Immature natural killer cell (primary cell): ENCODE measurements around the gene ZFAND2B. TPM values are rescaled to one million over a fixed set of nuclear protein-coding genes. Genes with fewer than 3 reads are reported as not detected.

ENCODE experiments used
- DNase-seq, 3 donors: peaks; one replicate each; pipeline ENCODE4 v3.0.0; 2022; ENCODE audit warnings: mixed read lengths in 1 of 3
- H3K27ac Mint-ChIP-seq, 6 donors: one replicate each; pipeline ENCODE4 v1.8.0; 2020; ENCODE audit warnings: mixed read lengths in 6 of 6, mild to moderate bottlenecking in 5 of 6, inconsistent platforms in 4 of 6, moderate library complexity in 3 of 6
- H3K27me3 Mint-ChIP-seq, 3 donors: one replicate each; pipeline ENCODE4 v1.8.0; 2020 to 2021; ENCODE audit warnings: low read depth in 3 of 3, mild to moderate bottlenecking in 3 of 3, mixed read lengths in 3 of 3, moderate library complexity in 3 of 3, inconsistent platforms in 1 of 3
- H3K36me3 Mint-ChIP-seq, 3 donors: one replicate each; pipeline ENCODE4 v1.8.0; 2020; ENCODE audit warnings: mixed read lengths in 3 of 3, inconsistent platforms in 2 of 3, mild to moderate bottlenecking in 2 of 3
- H3K4me1 Mint-ChIP-seq, 2 donors: one replicate each; pipeline ENCODE4 v1.8.0; 2020; ENCODE audit warnings: inconsistent platforms in 2 of 2, mild to moderate bottlenecking in 2 of 2, mixed read lengths in 2 of 2, moderate library complexity in 1 of 2
- H3K4me3 Mint-ChIP-seq, 5 donors: one replicate each; pipeline ENCODE4 v1.8.0; 2020; ENCODE audit warnings: mild to moderate bottlenecking in 5 of 5, mixed read lengths in 5 of 5, inconsistent platforms in 3 of 5, moderate library complexity in 3 of 5
- H3K9me3 Mint-ChIP-seq, 6 donors: one replicate each; pipeline ENCODE4 v1.8.0; 2020; ENCODE audit warnings: mild to moderate bottlenecking in 6 of 6, mixed read lengths in 6 of 6, inconsistent platforms in 4 of 6, moderate library complexity in 3 of 6
- polyA plus RNA-seq, 3 donors: library from polyadenylated mRNA; unstranded; fragments of 300-500 nt; fragmentation: Illumina TruSeq; gene quantifications; one replicate each; pipeline ENCODE4 v1.2.3, GENCODE V29; 2021

The ZFAND2B gene
- polyA plus RNA-seq, 3 donors from 2014 or later: 95.4 to 128 (median 102) TPM

- peak overlapping the region in 1 of 6 donors; percentile 20 for H3K27ac Mint-ChIP-seq
- H3K4me3 Mint-ChIP-seq: no peak overlapping the region
- no peak for DNase-seq
- peaks cover 20 to 42% (median 23%) of the 10 kb centered on the region in 3 donors for H3K36me3 Mint-ChIP-seq
- H3K9me3 Mint-ChIP-seq: no peaks in the 10 kb centered on the region
- peaks cover 6 to 10% (median 6%) of the 10 kb centered on the region in 3 donors for H3K27me3 Mint-ChIP-seq
- H3K4me1 Mint-ChIP-seq: peaks cover 34 to 43% of the 10 kb centered on the region in 2 donors
Observed at GRCh38 chr2:219225350-219225749, 18.8 kb downstream of the ZFAND2B start.

GRCh38 chr2:219228041-219228910 lies 21.7 kb downstream of the ZFAND2B start:
- Mint-ChIP-seq H3K36me3 (peaks cover 21 to 42% (median 23%) of the 10 kb centered on the region in 3 donors), H3K9me3 (no peaks in the 10 kb centered on the region), H3K4me3 (peak overlapping the region; percentile 73 to 91 (median 80)), H3K4me1 (peaks cover 50 to 69% of the 10 kb centered on the region in 2 donors), H3K27ac (peak overlapping the region in 5 of 6 donors; percentile 64 to 78 (median 77)), H3K27me3 (peaks cover 4 to 10% (median 6%) of the 10 kb centered on the region in 3 donors)
- no peak for DNase-seq

GRCh38 chr2:219228911-219229304 lies 22.3 kb downstream of the ZFAND2B start:
- Mint-ChIP-seq H3K27ac (peak overlapping the region; percentile 64 to 92 (median 77)), H3K36me3 (peaks cover 25 to 42% (median 25%) of the 10 kb centered on the region in 3 donors), H3K9me3 (no peaks in the 10 kb centered on the region), H3K27me3 (peaks cover 4 to 9% (median 6%) of the 10 kb centered on the region in 3 donors), H3K4me3 (peak overlapping the region; percentile 73 to 91 (median 80)), H3K4me1 (peaks cover 50 to 69% of the 10 kb centered on the region in 2 donors)
- DNase-seq: no peak

- H3K27me3 Mint-ChIP-seq: peaks cover 4 to 8% (median 6%) of the 10 kb centered on the region in 3 donors
- H3K27ac Mint-ChIP-seq: peak within 1 kb of the TSS; percentile 92 to 98 (median 96)
- peak; percentile 98 for DNase-seq
- peaks cover 50 to 69% of the 10 kb centered on the region in 2 donors for H3K4me1 Mint-ChIP-seq
- no peaks in the 10 kb centered on the region for H3K9me3 Mint-ChIP-seq
- peak within 1 kb of the TSS; percentile 91 to 98 (median 96) for H3K4me3 Mint-ChIP-seq
- H3K36me3 Mint-ChIP-seq: peaks cover 26 to 42% (median 28%) of the 10 kb centered on the region in 3 donors
Observed at GRCh38 chr2:219229305-219230058, 22.9 kb downstream of the ZFAND2B start, which contains the start of the genes ANKZF1 and ATG9A. Gene ANKZF1 (plus strand): TSS chr2:219229806. CDS start chr2:219230258, 452 bp downstream. Gene ATG9A (minus strand): TSS chr2:219229636. CDS start chr2:219228024, 1,612 bp downstream.

GRCh38 chr2:219230059-219230540 lies 23.5 kb downstream of the ZFAND2B start:
- Mint-ChIP-seq H3K4me1 (peaks cover 48 to 64% of the 10 kb centered on the region in 2 donors), H3K4me3 (peak overlapping the region; percentile 91 to 98 (median 96)), H3K9me3 (no peaks in the 10 kb centered on the region), H3K27me3 (peaks cover 4 to 8% (median 6%) of the 10 kb centered on the region in 3 donors), H3K27ac (peak overlapping the region; percentile 92 to 98 (median 96)), H3K36me3 (peaks cover 24 to 40% (median 25%) of the 10 kb centered on the region in 3 donors)
- peak in 1 of 3 donors; percentile 38 for DNase-seq

- Mint-ChIP-seq H3K4me3 (no peak overlapping the region), H3K27ac (no peak overlapping the region), H3K9me3 (no peaks in the 10 kb centered on the region), H3K36me3 (peaks cover 35 to 55% (median 35%) of the 10 kb centered on the region in 3 donors), H3K4me1 (peaks cover 25 to 35% of the 10 kb centered on the region in 2 donors), H3K27me3 (peaks cover 4 to 7% (median 5%) of the 10 kb centered on the region in 3 donors)
- no peak for DNase-seq
Observed at GRCh38 chr2:219234331-219234730, 27.7 kb downstream of the ZFAND2B start.

GRCh38 chr2:219243291-219243761 lies 36.7 kb downstream of the ZFAND2B start:
- DNase-seq: no peak
- H3K4me3 Mint-ChIP-seq: peak overlapping the region in 4 of 5 donors; percentile 46 to 68 (median 49)
- H3K27ac Mint-ChIP-seq: peak overlapping the region in 5 of 6 donors; percentile 20 to 86 (median 68)
- H3K4me1 Mint-ChIP-seq: peaks cover 43 to 47% of the 10 kb centered on the region in 2 donors
- H3K27me3 Mint-ChIP-seq: peaks cover 12 to 31% (median 25%) of the 10 kb centered on the region in 3 donors
- no peaks in the 10 kb centered on the region for H3K9me3 Mint-ChIP-seq
- peaks cover 0 to 7% (median 7%) of the 10 kb centered on the region in 3 donors for H3K36me3 Mint-ChIP-seq

GRCh38 chr2:219244789-219245147 lies 38.2 kb downstream of the ZFAND2B start:
- Mint-ChIP-seq H3K27me3 (peaks cover 12 to 31% (median 26%) of the 10 kb centered on the region in 3 donors), H3K4me1 (peaks cover 58 to 61% of the 10 kb centered on the region in 2 donors), H3K4me3 (peak overlapping the region; percentile 89 to 93 (median 90)), H3K27ac (peak overlapping the region; percentile 93 to 98 (median 98)), H3K36me3 (peaks cover 3 to 13% (median 8%) of the 10 kb centered on the region in 3 donors), H3K9me3 (no peaks in the 10 kb centered on the region)
- DNase-seq: no peak

- Mint-ChIP-seq H3K36me3 (peaks cover 0 to 16% (median 12%) of the 10 kb centered on the region in 3 donors), H3K4me1 (peaks cover 63 to 67% of the 10 kb centered on the region in 2 donors), H3K4me3 (peak within 1 kb of the TSS; percentile 89 to 93 (median 90))
Observed at GRCh38 chr2:219245148-219245898, 38.7 kb downstream of the ZFAND2B start, which contains the start of the genes GLB1L and STK16. Gene GLB1L (minus strand): TSS chr2:219245444. CDS start chr2:219243573, 1,871 bp downstream. Gene STK16 (plus strand): TSS chr2:219245479. CDS start chr2:219246000, 521 bp downstream.

GRCh38 chr2:219245899-219246230 lies 39.3 kb downstream of the ZFAND2B start:
- H3K4me3 Mint-ChIP-seq: peak overlapping the region; percentile 89 to 93 (median 90)
- no peaks in the 10 kb centered on the region for H3K9me3 Mint-ChIP-seq
- DNase-seq: no peak
- peaks cover 0 to 20% (median 12%) of the 10 kb centered on the region in 3 donors for H3K36me3 Mint-ChIP-seq
- peaks cover 12 to 31% (median 26%) of the 10 kb centered on the region in 3 donors for H3K27me3 Mint-ChIP-seq
- H3K4me1 Mint-ChIP-seq: peaks cover 69 to 72% of the 10 kb centered on the region in 2 donors
- H3K27ac Mint-ChIP-seq: peak overlapping the region; percentile 93 to 98 (median 98)

More at GRCh38 chr2:219245148-219245898, 38.7 kb downstream of the ZFAND2B start, which contains the start of the genes GLB1L and STK16:
- peak within 1 kb of the TSS; percentile 93 to 98 (median 98) for H3K27ac Mint-ChIP-seq
- H3K27me3 Mint-ChIP-seq: peaks cover 12 to 31% (median 26%) of the 10 kb centered on the region in 3 donors
- no peaks in the 10 kb centered on the region for H3K9me3 Mint-ChIP-seq
- peak; percentile 92 to 93 (median 93) for DNase-seq

GRCh38 chr2:219246559-219246958 lies 40.0 kb downstream of the ZFAND2B start:
- peak overlapping the region; percentile 93 to 98 (median 96) for H3K27ac Mint-ChIP-seq
- H3K4me1 Mint-ChIP-seq: peaks cover 76 to 79% of the 10 kb centered on the region in 2 donors
- DNase-seq: no peak
- peaks cover 12 to 31% (median 26%) of the 10 kb centered on the region in 3 donors for H3K27me3 Mint-ChIP-seq
- peaks cover 0 to 24% (median 12%) of the 10 kb centered on the region in 3 donors for H3K36me3 Mint-ChIP-seq
- no peaks in the 10 kb centered on the region for H3K9me3 Mint-ChIP-seq
- H3K4me3 Mint-ChIP-seq: peak overlapping the region; percentile 57 to 93 (median 90)
